ENCODE data around the gene HSPA4.

The HSPA4 gene

DNA sequence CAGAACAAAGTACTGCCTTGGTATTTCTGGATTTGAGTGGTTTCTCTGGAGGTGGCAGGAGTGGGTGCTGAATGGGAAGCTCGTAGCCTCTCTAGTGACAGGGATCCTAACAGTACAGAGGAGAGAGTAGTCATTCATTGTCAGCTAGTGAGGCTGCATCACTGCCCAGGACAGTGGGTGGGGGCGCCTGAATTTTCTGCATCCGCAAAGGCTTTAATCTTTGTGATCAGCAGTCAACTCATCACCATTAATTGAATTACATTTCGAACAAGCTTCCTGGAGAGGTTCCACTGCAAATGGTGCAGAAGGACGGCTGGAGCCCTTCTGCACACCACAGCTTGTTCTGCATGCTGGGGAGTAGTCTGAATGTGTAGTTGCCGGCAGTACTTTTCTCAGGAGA lies 77.5 kb downstream of the HSPA4 start:
- Histone ChIP-seq H3K9me2 (replicated peaks; ENCODE audit: insufficient read depth, low read length) (no peaks in the 10 kb centered on the region), H3K9ac (ENCODE audit: low read length) (no peak overlapping the region), H3K79me2 (ENCODE audit: low read length) (no peaks in the 10 kb centered on the region), H3K4me2 (ENCODE audit: low read depth, low read length) (no peak overlapping the region), H3K9me3 (replicated peaks; ENCODE audit: insufficient read depth, low read length) (no peaks in the 10 kb centered on the region), H3K4me3 (ENCODE audit: low read length) (no peak overlapping the region), H3K27ac (ENCODE audit: low read length) (no peak overlapping the region), H2AFZ (ENCODE audit: low read length) (no peak overlapping the region), H3K27me3 (replicated peaks; ENCODE audit: insufficient read depth, low read length) (no peaks in the 10 kb centered on the region), H3K36me3 (replicated peaks; ENCODE audit: insufficient read depth, low read length) (no peaks in the 10 kb centered on the region), H4K20me1 (ENCODE audit: insufficient read depth, low read length) (no peaks in the 10 kb centered on the region), H3F3A (ENCODE audit: insufficient read depth, low read length) (no peaks in the 10 kb centered on the region), H3K4me1 (ENCODE audit: low read length) (peaks cover 5% of the 10 kb centered on the region; the same call in 1 of the 2 replicates)
- no peak for DNase-seq
- TF ChIP-seq, protein P1, sequence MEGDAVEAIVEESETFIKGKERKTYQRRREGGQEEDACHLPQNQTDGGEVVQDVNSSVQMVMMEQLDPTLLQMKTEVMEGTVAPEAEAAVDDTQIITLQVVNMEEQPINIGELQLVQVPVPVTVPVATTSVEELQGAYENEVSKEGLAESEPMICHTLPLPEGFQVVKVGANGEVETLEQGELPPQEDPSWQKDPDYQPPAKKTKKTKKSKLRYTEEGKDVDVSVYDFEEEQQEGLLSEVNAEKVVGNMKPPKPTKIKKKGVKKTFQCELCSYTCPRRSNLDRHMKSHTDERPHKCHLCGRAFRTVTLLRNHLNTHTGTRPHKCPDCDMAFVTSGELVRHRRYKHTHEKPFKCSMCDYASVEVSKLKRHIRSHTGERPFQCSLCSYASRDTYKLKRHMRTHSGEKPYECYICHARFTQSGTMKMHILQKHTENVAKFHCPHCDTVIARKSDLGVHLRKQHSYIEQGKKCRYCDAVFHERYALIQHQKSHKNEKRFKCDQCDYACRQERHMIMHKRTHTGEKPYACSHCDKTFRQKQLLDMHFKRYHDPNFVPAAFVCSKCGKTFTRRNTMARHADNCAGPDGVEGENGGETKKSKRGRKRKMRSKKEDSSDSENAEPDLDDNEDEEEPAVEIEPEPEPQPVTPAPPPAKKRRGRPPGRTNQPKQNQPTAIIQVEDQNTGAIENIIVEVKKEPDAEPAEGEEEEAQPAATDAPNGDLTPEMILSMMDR (IDR thresholded peaks at IDR 0.05; ENCODE audit: low read length), result no peak
- TF ChIP-seq EZH2 (optimal IDR thresholded peaks at IDR 0.05; ENCODE audit: low read depth, low read length) (no peak), EZH2phosphoT487 (IDR thresholded peaks at IDR 0.05; ENCODE audit: low read length) (no peak)

DNA sequence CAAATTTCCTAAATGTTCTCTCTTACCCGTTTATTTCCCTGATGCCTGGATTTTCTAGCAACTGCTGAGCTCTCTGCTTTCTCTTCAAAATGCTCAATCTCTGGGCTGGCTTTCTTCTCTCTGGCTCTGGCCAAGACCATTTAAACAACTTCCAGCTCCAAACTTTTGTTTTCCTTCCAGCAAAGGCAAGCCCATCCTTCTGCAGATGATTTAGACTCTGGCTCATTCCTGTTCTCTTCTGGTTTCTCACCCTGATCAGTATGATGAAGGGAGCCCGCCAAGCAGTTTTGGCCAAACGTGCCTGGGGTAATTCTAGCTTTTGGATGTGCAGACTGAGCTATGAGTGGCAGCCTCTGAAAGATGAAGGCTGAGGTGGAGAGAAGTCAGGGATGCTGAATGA lies 78.1 kb downstream of the HSPA4 start:
- no peak overlapping the region for H3K27ac ChIP-seq (ENCODE audit: low read length)
- no peak overlapping the region for H3K9ac ChIP-seq (ENCODE audit: low read length)
- no peaks in the 10 kb centered on the region for H3K9me3 ChIP-seq (replicated peaks; ENCODE audit: insufficient read depth, low read length)
- H3K9me2 ChIP-seq (replicated peaks; ENCODE audit: insufficient read depth, low read length), result no peaks in the 10 kb centered on the region
- DNase-seq, result no peak
- no peaks in the 10 kb centered on the region for H3F3A ChIP-seq (ENCODE audit: insufficient read depth, low read length)
- H3K4me1 ChIP-seq (ENCODE audit: low read length), result peaks cover 5% of the 10 kb centered on the region; the same call in 1 of the 2 replicates
- TF ChIP-seq, protein P1 (IDR thresholded peaks at IDR 0.05; ENCODE audit: low read length), result no peak
- TF ChIP-seq EZH2phosphoT487 (IDR thresholded peaks at IDR 0.05; ENCODE audit: low read length), result no peak
- no peak for TF ChIP-seq EZH2 (optimal IDR thresholded peaks at IDR 0.05; ENCODE audit: low read depth, low read length)
- no peaks in the 10 kb centered on the region for H4K20me1 ChIP-seq (ENCODE audit: insufficient read depth, low read length)
- no peak overlapping the region for H3K4me3 ChIP-seq (ENCODE audit: low read length)
- no peak overlapping the region for H2AFZ ChIP-seq (ENCODE audit: low read length)
- H3K27me3 ChIP-seq (replicated peaks; ENCODE audit: insufficient read depth, low read length), result no peaks in the 10 kb centered on the region
- H3K79me2 ChIP-seq (ENCODE audit: low read length), result no peaks in the 10 kb centered on the region
- no peaks in the 10 kb centered on the region for H3K36me3 ChIP-seq (replicated peaks; ENCODE audit: insufficient read depth, low read length)
- H3K4me2 ChIP-seq (ENCODE audit: low read depth, low read length), result no peak overlapping the region

DNA sequence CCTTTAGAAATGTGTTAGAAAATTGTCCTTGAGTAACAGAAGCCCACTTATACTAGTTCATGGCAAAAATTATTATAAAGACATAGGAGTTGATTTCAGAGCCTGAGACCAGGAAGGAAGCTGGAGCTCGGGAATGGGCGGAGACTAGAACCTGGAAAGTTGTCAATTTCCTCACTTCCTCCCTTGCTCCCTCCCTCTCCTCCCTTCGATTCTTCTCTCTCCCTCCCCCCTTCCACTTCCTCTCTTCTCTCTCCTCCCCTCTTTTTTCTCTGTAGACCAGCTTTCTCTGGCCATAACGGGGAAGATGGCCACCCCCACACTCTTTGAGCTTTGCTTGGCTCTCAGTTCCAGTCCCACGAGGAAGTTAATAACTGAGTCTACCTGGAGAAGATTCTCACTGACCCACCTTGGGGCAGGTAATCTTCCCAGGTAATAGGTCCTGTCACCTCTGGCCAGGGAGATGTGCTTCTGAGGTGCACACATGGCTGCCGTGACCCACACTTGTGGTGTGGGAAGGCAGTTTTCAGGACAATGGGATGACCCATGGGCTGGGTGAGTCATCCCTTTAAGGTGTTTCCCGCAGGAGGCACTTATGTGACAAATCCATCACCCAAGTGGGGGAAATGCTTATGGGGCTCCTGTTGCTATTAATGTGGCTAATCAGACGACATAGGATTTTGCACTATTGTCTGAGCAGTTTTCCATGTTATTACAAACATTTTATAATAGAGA lies 78.7 kb downstream of the HSPA4 start:
- Histone ChIP-seq H3K4me3 (ENCODE audit: low read length) (no peak overlapping the region), H3K27ac (ENCODE audit: low read length) (no peak overlapping the region), H3K9me2 (replicated peaks; ENCODE audit: insufficient read depth, low read length) (no peaks in the 10 kb centered on the region), H2AFZ (ENCODE audit: low read length) (no peak overlapping the region), H3K36me3 (replicated peaks; ENCODE audit: insufficient read depth, low read length) (no peaks in the 10 kb centered on the region), H3K27me3 (replicated peaks; ENCODE audit: insufficient read depth, low read length) (no peaks in the 10 kb centered on the region), H4K20me1 (ENCODE audit: insufficient read depth, low read length) (no peaks in the 10 kb centered on the region), H3K79me2 (ENCODE audit: low read length) (no peaks in the 10 kb centered on the region), H3K9ac (ENCODE audit: low read length) (no peak overlapping the region), H3K4me1 (ENCODE audit: low read length) (peaks cover 5% of the 10 kb centered on the region; the same call in 1 of the 2 replicates), H3K4me2 (ENCODE audit: low read depth, low read length) (no peak overlapping the region), H3F3A (ENCODE audit: insufficient read depth, low read length) (no peaks in the 10 kb centered on the region), H3K9me3 (replicated peaks; ENCODE audit: insufficient read depth, low read length) (no peaks in the 10 kb centered on the region)
- TF ChIP-seq EZH2 (optimal IDR thresholded peaks at IDR 0.05; ENCODE audit: low read depth, low read length), result no peak
- TF ChIP-seq, protein P1 (IDR thresholded peaks at IDR 0.05; ENCODE audit: low read length), result no peak
- TF ChIP-seq EZH2phosphoT487 (IDR thresholded peaks at IDR 0.05; ENCODE audit: low read length), result no peak
- DNase-seq, result no peak

Data from MM.1S (cell line).